ENCODE results near the gene RB1. TPM values are rescaled to one million over a fixed set of nuclear protein-coding genes. Genes with fewer than 3 reads are reported as not detected.

The RB1 gene
- total and polyA plus RNA-seq, 9 of the 15 experiments (the other 6 are each of a cell fraction or from before 2014, with no cell fraction given), result 5.0 to 23.8 (median 17.9) TPM

DNA sequence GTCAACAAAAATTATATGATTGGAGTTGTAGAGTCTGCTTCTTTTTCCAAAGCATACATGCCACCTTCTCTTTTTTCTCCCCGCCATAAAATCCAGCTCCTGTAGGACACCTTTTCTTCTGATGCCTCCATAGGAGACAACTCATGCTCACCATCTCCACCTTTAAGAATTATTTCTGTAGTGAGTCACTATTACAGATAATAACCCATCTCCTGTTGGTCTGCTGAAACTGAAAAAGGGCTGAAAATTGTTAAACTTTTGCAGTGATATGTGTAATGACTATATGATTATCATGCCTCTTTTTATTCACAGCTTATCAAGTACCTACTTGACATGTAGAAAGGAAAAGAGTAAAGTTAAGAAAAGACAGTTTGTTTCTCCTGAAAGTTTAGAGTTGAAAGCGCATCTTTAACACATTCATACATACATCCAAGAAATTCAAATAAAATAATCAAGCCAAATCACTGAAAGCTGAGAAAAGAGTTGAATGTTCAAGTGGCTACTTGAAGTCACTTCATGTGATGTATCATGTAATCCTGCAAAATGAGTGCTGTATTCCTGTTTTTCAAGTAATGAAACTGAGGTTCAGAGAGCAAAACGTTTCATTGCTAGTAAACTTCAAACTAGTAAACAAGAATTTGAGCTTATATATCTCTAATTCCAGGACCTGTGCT, 144.9 kb downstream of the RB1 start (continued):
- TF ChIP-seq, protein P1, sequence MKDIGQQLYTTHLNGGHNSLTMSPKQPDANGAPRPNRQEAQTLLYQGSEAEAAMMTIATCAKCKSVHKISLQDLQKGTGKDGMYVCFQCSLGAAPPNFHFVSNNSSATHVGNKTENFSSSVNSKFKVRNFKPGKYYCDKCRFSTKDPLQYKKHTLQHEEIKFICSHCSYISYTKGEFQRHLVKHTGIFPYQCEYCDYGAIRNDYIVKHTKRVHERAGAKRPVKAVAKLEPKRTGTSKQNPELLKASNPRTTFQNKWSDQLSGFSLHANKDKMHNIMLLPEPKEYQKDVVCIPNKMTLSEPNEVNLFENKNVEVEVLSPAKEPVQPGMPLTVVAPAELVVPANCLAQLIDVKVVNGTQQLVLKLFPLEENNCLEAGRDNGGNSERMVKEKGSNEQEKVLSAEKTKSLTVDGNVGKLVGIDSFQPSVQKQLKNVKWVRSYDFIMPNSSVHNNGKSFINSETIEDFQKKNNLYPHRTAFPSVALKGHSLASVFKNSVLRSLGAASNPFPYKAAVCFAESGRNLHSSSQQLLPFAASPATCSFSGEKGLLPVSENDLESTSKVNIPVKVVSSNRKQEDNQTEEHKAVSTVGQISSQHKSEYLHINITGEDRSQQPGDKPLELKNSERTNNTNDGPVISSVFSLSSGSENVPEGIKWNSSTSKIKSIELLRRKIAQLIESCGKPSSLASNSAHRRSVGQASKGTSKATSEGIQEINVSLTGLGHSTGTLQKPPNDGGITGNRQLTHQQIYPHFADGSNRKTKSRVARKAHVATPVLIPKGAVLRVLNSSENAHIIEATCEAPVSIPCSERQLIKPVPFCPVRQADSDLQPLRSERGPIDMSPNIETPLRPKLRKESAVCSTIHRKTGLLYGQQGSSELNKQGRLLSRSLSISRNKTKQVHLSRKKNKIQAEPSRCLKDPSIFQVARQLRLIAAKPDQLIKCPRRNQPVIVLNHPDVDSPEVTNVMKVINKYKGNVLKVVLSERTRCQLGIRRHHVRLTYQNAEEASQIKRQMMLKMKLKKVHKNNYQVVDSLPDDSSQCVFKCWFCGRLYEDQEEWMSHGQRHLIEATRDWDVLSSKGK (CRISPR knock-in tag; IDR thresholded peaks at IDR 0.05), result no peak
- TF ChIP-seq SRSF3 (IDR thresholded peaks at IDR 0.05; ENCODE audit: insufficient read depth, low read length) (no peak), SIN3B (IDR thresholded peaks at IDR 0.05; ENCODE audit: low read depth) (no peak), ARID2 (IDR thresholded peaks at IDR 0.05) (no peak), TSC22D4 (tag; IDR thresholded peaks at IDR 0.05) (no peak)
- TF ChIP-seq, protein P2, sequence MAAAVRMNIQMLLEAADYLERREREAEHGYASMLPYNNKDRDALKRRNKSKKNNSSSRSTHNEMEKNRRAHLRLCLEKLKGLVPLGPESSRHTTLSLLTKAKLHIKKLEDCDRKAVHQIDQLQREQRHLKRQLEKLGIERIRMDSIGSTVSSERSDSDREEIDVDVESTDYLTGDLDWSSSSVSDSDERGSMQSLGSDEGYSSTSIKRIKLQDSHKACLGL (CRISPR knock-in tag; IDR thresholded peaks at IDR 0.05; ENCODE audit: borderline replicate concordance, poor library complexity, severe bottlenecking), result no peak
- TF ChIP-seq, protein P3, sequence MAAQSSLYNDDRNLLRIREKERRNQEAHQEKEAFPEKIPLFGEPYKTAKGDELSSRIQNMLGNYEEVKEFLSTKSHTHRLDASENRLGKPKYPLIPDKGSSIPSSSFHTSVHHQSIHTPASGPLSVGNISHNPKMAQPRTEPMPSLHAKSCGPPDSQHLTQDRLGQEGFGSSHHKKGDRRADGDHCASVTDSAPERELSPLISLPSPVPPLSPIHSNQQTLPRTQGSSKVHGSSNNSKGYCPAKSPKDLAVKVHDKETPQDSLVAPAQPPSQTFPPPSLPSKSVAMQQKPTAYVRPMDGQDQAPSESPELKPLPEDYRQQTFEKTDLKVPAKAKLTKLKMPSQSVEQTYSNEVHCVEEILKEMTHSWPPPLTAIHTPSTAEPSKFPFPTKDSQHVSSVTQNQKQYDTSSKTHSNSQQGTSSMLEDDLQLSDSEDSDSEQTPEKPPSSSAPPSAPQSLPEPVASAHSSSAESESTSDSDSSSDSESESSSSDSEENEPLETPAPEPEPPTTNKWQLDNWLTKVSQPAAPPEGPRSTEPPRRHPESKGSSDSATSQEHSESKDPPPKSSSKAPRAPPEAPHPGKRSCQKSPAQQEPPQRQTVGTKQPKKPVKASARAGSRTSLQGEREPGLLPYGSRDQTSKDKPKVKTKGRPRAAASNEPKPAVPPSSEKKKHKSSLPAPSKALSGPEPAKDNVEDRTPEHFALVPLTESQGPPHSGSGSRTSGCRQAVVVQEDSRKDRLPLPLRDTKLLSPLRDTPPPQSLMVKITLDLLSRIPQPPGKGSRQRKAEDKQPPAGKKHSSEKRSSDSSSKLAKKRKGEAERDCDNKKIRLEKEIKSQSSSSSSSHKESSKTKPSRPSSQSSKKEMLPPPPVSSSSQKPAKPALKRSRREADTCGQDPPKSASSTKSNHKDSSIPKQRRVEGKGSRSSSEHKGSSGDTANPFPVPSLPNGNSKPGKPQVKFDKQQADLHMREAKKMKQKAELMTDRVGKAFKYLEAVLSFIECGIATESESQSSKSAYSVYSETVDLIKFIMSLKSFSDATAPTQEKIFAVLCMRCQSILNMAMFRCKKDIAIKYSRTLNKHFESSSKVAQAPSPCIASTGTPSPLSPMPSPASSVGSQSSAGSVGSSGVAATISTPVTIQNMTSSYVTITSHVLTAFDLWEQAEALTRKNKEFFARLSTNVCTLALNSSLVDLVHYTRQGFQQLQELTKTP (IDR thresholded peaks at IDR 0.05; ENCODE audit: low read depth in 1 of 2, partially characterized antibody in 2 of 2), result no peak
- TF ChIP-seq, protein P4, sequence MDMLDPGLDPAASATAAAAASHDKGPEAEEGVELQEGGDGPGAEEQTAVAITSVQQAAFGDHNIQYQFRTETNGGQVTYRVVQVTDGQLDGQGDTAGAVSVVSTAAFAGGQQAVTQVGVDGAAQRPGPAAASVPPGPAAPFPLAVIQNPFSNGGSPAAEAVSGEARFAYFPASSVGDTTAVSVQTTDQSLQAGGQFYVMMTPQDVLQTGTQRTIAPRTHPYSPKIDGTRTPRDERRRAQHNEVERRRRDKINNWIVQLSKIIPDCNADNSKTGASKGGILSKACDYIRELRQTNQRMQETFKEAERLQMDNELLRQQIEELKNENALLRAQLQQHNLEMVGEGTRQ (CRISPR knock-in tag; IDR thresholded peaks at IDR 0.05), result no peak

Data from K562 (cell line).